CD14-positive monocyte (primary cell): Measurements from ENCODE around the gene GLIPR1. TPM values are rescaled to one million over a fixed set of nuclear protein-coding genes. Genes with fewer than 3 reads are reported as not detected.

ENCODE experiments used
- DNase-seq, 3 donors: peaks; one replicate each; pipeline ENCODE4 v3.0.0-alpha.2; 2011 to 2022
- H2AFZ ChIP-seq: 2 replicates; pipeline ENCODE4 v1.6.0; 2012; ENCODE audit warnings: mild to moderate bottlenecking, low read depth, low read length, inconsistent platforms; ENCODE audit not compliant: insufficient read depth, poor library complexity, severe bottlenecking
- H3K27ac ChIP-seq, 2 donors: 1 replicate in 1 of 2; 2 replicates in 1 of 2; pipeline ENCODE4 v1.5.1; 2012 to 2013; ENCODE audit warnings: low read length in 2 of 2, control low read depth in 1 of 2, inconsistent platforms in 1 of 2, low read depth in 1 of 2, mild to moderate bottlenecking in 1 of 2
- H3K27me3 ChIP-seq, 2 donors: one replicate each; pipeline versions ENCODE4 v1.6.0 to v1.6.1; 2011 to 2013; ENCODE audit warnings: low read length in 2 of 2; ENCODE audit not compliant: control insufficient read depth in 2 of 2, insufficient read depth in 2 of 2
- H3K36me3 ChIP-seq, 2 donors: replicated peaks in 1 of 2; 1 replicate in 1 of 2; 2 replicates in 1 of 2; pipeline versions ENCODE4 v1.5.1 to v1.6.1; 2012 to 2013; ENCODE audit warnings: low read length in 2 of 2, control low read depth in 1 of 2, inconsistent platforms in 1 of 2, mild to moderate bottlenecking in 1 of 2; ENCODE audit not compliant: insufficient read depth in 2 of 2, control insufficient read depth in 1 of 2
- H3K4me1 ChIP-seq, 2 donors: 1 replicate in 1 of 2; 2 replicates in 1 of 2; pipeline versions ENCODE4 v1.5.1 to v1.6.1; 2012 to 2013; ENCODE audit warnings: low read length in 2 of 2, control low read depth in 1 of 2, inconsistent platforms in 1 of 2, mild to moderate bottlenecking in 1 of 2, moderate library complexity in 1 of 2; ENCODE audit not compliant: insufficient read depth in 2 of 2, control insufficient read depth in 1 of 2
- H3K4me2 ChIP-seq: replicated peaks from 2 replicates; pipeline ENCODE3; 2012; ENCODE audit warnings: low read length, moderate library complexity, mild to moderate bottlenecking; ENCODE audit not compliant: poor library complexity, severe bottlenecking; ENCODE audit errors: extremely low read depth
- H3K4me3 ChIP-seq, 3 experiments: fragments of 200-600 bp in 1 of 3; sonication (generic) in 1 of 3; replicated peaks in 1 of 3; 1 replicate in 2 of 3; 2 replicates in 1 of 3; pipeline ENCODE4 v1.5.1; 2011 to 2013; ENCODE audit warnings: low read length in 3 of 3, mild to moderate bottlenecking in 3 of 3, control low read depth in 2 of 3, low read depth in 2 of 3, inconsistent platforms in 1 of 3, moderate library complexity in 1 of 3
- H3K79me2 ChIP-seq: 2 replicates; pipeline ENCODE4 v1.6.0; 2012; ENCODE audit warnings: mild to moderate bottlenecking, control low read depth, inconsistent platforms, low read length, moderate library complexity; ENCODE audit not compliant: insufficient read depth
- H3K9ac ChIP-seq: 2 replicates; pipeline ENCODE4 v1.6.0; 2017; ENCODE audit warnings: low read length, mild to moderate bottlenecking; ENCODE audit not compliant: insufficient read depth, poor library complexity, severe bottlenecking
- H3K9me3 ChIP-seq, 2 donors: replicated peaks in 1 of 2; 1 replicate in 1 of 2; 2 replicates in 1 of 2; pipeline versions ENCODE4 v1.5.1 to v1.6.1; 2012 to 2013; ENCODE audit warnings: low read length in 2 of 2, control low read depth in 1 of 2; ENCODE audit not compliant: control insufficient read depth in 1 of 2, insufficient read depth in 1 of 2
- H4K20me1 ChIP-seq: 2 replicates; pipeline ENCODE4 v1.6.0; 2012; ENCODE audit warnings: mild to moderate bottlenecking, low read length, control low read depth, moderate library complexity; ENCODE audit not compliant: insufficient read depth
- H3K27ac Mint-ChIP-seq, 7 donors: one replicate each; pipeline ENCODE4 v1.8.0; 2020; ENCODE audit warnings: mild to moderate bottlenecking in 7 of 7, mixed read lengths in 7 of 7, moderate library complexity in 6 of 7, inconsistent platforms in 2 of 7
- H3K27me3 Mint-ChIP-seq, 3 donors: one replicate each; pipeline ENCODE4 v1.8.0; 2021 to 2022; ENCODE audit warnings: low read depth in 3 of 3, mild to moderate bottlenecking in 3 of 3, mixed read lengths in 3 of 3, moderate library complexity in 3 of 3, inconsistent platforms in 1 of 3
- H3K36me3 Mint-ChIP-seq, 2 donors: one replicate each; pipeline ENCODE4 v1.8.0; 2020; ENCODE audit warnings: mixed read lengths in 2 of 2, inconsistent platforms in 1 of 2, mild to moderate bottlenecking in 1 of 2
- H3K4me1 Mint-ChIP-seq: one replicate; pipeline ENCODE4 v1.8.0; 2020; ENCODE audit warnings: mild to moderate bottlenecking, mixed read lengths
- H3K4me3 Mint-ChIP-seq, 2 donors: one replicate each; pipeline ENCODE4 v1.8.0; 2020; ENCODE audit warnings: mild to moderate bottlenecking in 2 of 2, mixed read lengths in 2 of 2, moderate library complexity in 1 of 2
- H3K9me3 Mint-ChIP-seq, 7 donors: one replicate each; pipeline ENCODE4 v1.8.0; 2020 to 2022; ENCODE audit warnings: mixed read lengths in 7 of 7, mild to moderate bottlenecking in 6 of 7, moderate library complexity in 6 of 7, inconsistent platforms in 2 of 7
- WGBS: methylation state at CpG from one replicate; pipeline ENCODE4 v1.1.5; 2013; ENCODE audit warnings: missing lambda C conversion rate; ENCODE audit not compliant: insufficient coverage; 5-methylcytosine and 5-hydroxymethylcytosine counted together
- intact Hi-C, 2 donors: fragments of 100-400 bp; cut with micrococcal nuclease; formaldehyde crosslinking; loops; one replicate each; pipeline versions ENCODE4 v1.15.0 to v1.15.1; 2023
- polyA plus RNA-seq, 3 donors: library from polyadenylated mRNA; depleted of rRNA in 1 of 3; unstranded in 2 of 3; stranded (reverse) in 1 of 3; fragments of 300-500 nt in 2 of 3; fragments of >200 nt in 1 of 3; fragmentation: Illumina TruSeq in 2 of 3; gene quantifications; 1 replicate in 2 of 3; 2 replicates in 1 of 3; pipeline ENCODE4 v1.2.3, GENCODE V29; 2012 to 2021
- TF ChIP-seq, protein P1 (sequence below): fragments of 200-600 bp; IDR thresholded peaks from one replicate; pipeline ENCODE4 v1.8.0; 2022; ENCODE audit warnings: antibody characterized with exemption, mild to moderate bottlenecking

GLIPR1 gene
- polyA plus RNA-seq, 3 donors: 200 to 794 (median 687) TPM

DNA sequence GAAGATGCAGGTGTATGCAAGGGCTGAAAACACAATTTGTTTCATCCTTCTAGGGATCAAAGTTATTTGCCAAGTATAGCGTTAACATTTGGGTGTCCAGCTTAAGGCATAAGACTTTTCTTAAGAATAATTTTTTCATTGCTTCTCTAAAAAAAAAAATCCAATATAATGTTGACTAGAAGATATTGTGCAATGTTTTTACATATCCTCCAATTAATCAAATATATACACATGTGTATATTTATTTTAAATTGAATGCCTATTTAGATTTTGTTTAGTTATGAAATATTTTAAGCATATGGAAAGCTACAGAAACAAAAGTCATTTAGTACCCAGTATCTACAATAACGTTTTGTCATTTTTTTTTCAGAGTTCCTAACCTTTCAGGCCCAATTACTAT, 59.3 kb downstream of the GLIPR1 start:
- Histone ChIP-seq H3K79me2 (no peaks in the 10 kb centered on the region), H3K4me3 (no peak overlapping the region), H3K27me3 (peaks cover 0 to 3% of the 10 kb centered on the region in 2 donors), H3K9ac (no peak overlapping the region), H3K9me3 (no peaks in the 10 kb centered on the region), H2AFZ (no peak overlapping the region), H3K27ac (no peak overlapping the region), H4K20me1 (no peaks in the 10 kb centered on the region), H3K36me3 (no peaks in the 10 kb centered on the region), H3K4me2 (no peak overlapping the region), H3K4me1 (no peaks in the 10 kb centered on the region)
- no peaks in the 10 kb centered on the region for H3K36me3 Mint-ChIP-seq
- no CpG with 5 or more reads among the region's 2 CpGs for WGBS
- H3K27ac Mint-ChIP-seq: no peak overlapping the region
- H3K4me3 Mint-ChIP-seq: no peak overlapping the region
- TF ChIP-seq, protein P1, sequence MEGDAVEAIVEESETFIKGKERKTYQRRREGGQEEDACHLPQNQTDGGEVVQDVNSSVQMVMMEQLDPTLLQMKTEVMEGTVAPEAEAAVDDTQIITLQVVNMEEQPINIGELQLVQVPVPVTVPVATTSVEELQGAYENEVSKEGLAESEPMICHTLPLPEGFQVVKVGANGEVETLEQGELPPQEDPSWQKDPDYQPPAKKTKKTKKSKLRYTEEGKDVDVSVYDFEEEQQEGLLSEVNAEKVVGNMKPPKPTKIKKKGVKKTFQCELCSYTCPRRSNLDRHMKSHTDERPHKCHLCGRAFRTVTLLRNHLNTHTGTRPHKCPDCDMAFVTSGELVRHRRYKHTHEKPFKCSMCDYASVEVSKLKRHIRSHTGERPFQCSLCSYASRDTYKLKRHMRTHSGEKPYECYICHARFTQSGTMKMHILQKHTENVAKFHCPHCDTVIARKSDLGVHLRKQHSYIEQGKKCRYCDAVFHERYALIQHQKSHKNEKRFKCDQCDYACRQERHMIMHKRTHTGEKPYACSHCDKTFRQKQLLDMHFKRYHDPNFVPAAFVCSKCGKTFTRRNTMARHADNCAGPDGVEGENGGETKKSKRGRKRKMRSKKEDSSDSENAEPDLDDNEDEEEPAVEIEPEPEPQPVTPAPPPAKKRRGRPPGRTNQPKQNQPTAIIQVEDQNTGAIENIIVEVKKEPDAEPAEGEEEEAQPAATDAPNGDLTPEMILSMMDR: no peak
- DNase-seq: no peak
- H3K4me1 Mint-ChIP-seq: no peaks in the 10 kb centered on the region
- intact Hi-C loops: no loop called here
- peaks cover 0 to 7% (median 3%) of the 10 kb centered on the region in 3 donors for H3K27me3 Mint-ChIP-seq
- H3K9me3 Mint-ChIP-seq: no peaks in the 10 kb centered on the region

DNA sequence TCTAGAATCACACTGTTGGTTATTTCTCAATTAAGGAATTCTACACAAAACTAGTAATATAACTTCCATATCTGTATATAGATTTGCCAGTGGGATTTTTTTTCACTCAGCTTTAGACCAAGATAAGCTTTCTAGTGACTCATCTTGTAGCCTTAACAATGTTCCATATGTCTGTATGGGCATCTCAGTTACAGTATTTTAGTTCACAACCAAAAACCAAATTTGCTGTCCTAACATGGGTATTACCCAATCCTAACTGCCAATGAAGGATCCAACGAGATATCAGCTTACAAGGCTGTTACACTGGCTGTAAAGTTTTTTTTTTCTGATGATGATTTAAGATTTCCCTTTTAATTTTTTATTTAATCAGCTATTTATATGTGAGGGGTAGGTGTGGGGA, 62.4 kb downstream of the GLIPR1 start:
- no peaks in the 10 kb centered on the region for H3K79me2 ChIP-seq
- Mint-ChIP-seq H3K36me3 (no peaks in the 10 kb centered on the region), H3K27me3 (peaks cover 3 to 10% (median 7%) of the 10 kb centered on the region in 3 donors), H3K4me1 (no peaks in the 10 kb centered on the region), H3K27ac (no peak overlapping the region), H3K9me3 (no peaks in the 10 kb centered on the region), H3K4me3 (no peak overlapping the region)
- H3K4me1 ChIP-seq: no peaks in the 10 kb centered on the region
- H3K9me3 ChIP-seq: no peaks in the 10 kb centered on the region
- H3K36me3 ChIP-seq: no peaks in the 10 kb centered on the region
- WGBS: no CpG with 5 or more reads among the region's 1 CpG
- H3K4me2 ChIP-seq: no peak overlapping the region
- no peak overlapping the region for H3K27ac ChIP-seq
- no peak for DNase-seq
- no peak overlapping the region for H3K4me3 ChIP-seq
- TF ChIP-seq, protein P1: no peak
- H2AFZ ChIP-seq: no peak overlapping the region
- intact Hi-C loops: no loop called here
- H3K27me3 ChIP-seq: peaks cover 0 to 3% of the 10 kb centered on the region in 2 donors
- H4K20me1 ChIP-seq: no peaks in the 10 kb centered on the region
- no peak overlapping the region for H3K9ac ChIP-seq
